Neural progenitor cell (in vitro differentiated cells): ENCODE data around the gene ANKRD53.

ENCODE experiments used
- EZH2 ChIP-seq: fragments of 200-600 bp; sonication (generic); IDR thresholded peaks from 2 replicates; pipeline ENCODE4 v1.6.1; 2017; ENCODE audit warnings: antibody characterized with exemption, mild to moderate bottlenecking, moderate library complexity
- TF ChIP-seq, protein P1 (sequence below): fragments of 200-600 bp; sonication (generic); IDR thresholded peaks from 2 replicates; pipeline ENCODE4 v1.5.1; 2017; ENCODE audit warnings: antibody characterized with exemption, mild to moderate bottlenecking

DNA sequence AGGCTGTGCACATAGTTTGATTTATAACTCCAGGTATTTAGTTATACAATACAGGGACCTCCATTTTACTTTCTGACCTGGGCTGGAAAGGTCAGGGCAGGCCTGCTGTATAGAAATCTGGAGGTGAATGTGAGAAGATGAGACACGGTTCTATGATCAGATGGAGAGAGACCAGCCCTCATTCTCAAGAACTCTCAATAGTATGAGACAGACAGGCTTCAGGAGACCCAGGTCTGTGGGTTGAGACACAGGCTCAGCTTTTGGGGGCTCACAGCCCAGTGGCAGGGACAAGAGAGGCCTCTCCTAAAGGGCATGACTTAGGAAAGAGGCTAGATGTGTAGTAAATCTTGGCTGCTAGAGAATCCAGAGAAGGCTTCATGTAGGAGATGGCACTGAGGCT, 43.4 kb upstream of the ANKRD53 start:
- TF ChIP-seq, protein P1, sequence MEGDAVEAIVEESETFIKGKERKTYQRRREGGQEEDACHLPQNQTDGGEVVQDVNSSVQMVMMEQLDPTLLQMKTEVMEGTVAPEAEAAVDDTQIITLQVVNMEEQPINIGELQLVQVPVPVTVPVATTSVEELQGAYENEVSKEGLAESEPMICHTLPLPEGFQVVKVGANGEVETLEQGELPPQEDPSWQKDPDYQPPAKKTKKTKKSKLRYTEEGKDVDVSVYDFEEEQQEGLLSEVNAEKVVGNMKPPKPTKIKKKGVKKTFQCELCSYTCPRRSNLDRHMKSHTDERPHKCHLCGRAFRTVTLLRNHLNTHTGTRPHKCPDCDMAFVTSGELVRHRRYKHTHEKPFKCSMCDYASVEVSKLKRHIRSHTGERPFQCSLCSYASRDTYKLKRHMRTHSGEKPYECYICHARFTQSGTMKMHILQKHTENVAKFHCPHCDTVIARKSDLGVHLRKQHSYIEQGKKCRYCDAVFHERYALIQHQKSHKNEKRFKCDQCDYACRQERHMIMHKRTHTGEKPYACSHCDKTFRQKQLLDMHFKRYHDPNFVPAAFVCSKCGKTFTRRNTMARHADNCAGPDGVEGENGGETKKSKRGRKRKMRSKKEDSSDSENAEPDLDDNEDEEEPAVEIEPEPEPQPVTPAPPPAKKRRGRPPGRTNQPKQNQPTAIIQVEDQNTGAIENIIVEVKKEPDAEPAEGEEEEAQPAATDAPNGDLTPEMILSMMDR: no peak
- no peak for TF ChIP-seq EZH2
